ENCODE data around the gene NPY5R. TPM values are rescaled to one million over a fixed set of nuclear protein-coding genes. Genes with fewer than 3 reads are reported as not detected.

NPY5R gene
- total and polyA plus RNA-seq, 2 experiments from 2014 or later = 1.8 to 2.4 TPM

GRCh38 chr4:163300445-163300844, 43.2 kb upstream of the NPY5R start (continued):
- no peak for TF ChIP-seq ZNF462 (CRISPR knock-in tag; IDR thresholded peaks at IDR 0.05)
- no peak for TF ChIP-seq ZNF114 (CRISPR knock-in tag; IDR thresholded peaks at IDR 0.05)

GRCh38 chr4:163303069-163303468, 40.6 kb upstream of the NPY5R start:
- H3K36me3 ChIP-seq (ENCODE audit: insufficient read depth) = no peaks in the 10 kb centered on the region
- H3K27ac Mint-ChIP-seq = no peak overlapping the region
- no peak overlapping the region for H3K4me3 ChIP-seq
- no peaks in the 10 kb centered on the region for H3K27me3 Mint-ChIP-seq (ENCODE audit: insufficient read depth, low read depth, poor library complexity)
- H3K4me3 Mint-ChIP-seq = no peak overlapping the region
- no peak overlapping the region for H2AFZ ChIP-seq
- H3F3A ChIP-seq (replicated peaks; ENCODE audit: low read depth) = no peaks in the 10 kb centered on the region
- ATAC-seq (no peak), DNase-seq (ENCODE audit: low spot score) (no peak)
- TF ChIP-seq JUNB (IDR thresholded peaks at IDR 0.05; ENCODE audit: unreplicated experiment) = no peak
- TF ChIP-seq CTCF (conservative IDR thresholded peaks at IDR 0.05; ENCODE audit: low read depth in 2 of 2) = no peak
- no peak for TF ChIP-seq CREB1 (CRISPR knock-in tag; IDR thresholded peaks at IDR 0.05; ENCODE audit: low read depth)
- H3K27me3 ChIP-seq (ENCODE audit: insufficient read depth) = no peaks in the 10 kb centered on the region
- no peaks in the 10 kb centered on the region for H4K20me1 ChIP-seq (replicated peaks; ENCODE audit: insufficient read depth)
- no peak overlapping the region for H3K4me2 ChIP-seq
- H3K79me2 ChIP-seq (replicated peaks; ENCODE audit: insufficient read depth) = no peaks in the 10 kb centered on the region
- H3K27ac ChIP-seq (ENCODE audit: low read depth) = no peak overlapping the region
- no peaks in the 10 kb centered on the region for H3K36me3 Mint-ChIP-seq (ENCODE audit: low read depth)
- H3K9me2 ChIP-seq (ENCODE audit: insufficient read depth) = no peaks in the 10 kb centered on the region
- no peaks in the 10 kb centered on the region for H3K4me1 ChIP-seq (ENCODE audit: insufficient read depth)
- H3K4me1 Mint-ChIP-seq = peaks cover 5% of the 10 kb centered on the region; the same call in 1 of the 3 replicates
- H3K9me3 Mint-ChIP-seq = no peaks in the 10 kb centered on the region

Measured in GM23338 (cell line).